ENCODE measurements around the gene POP4.

DNA sequence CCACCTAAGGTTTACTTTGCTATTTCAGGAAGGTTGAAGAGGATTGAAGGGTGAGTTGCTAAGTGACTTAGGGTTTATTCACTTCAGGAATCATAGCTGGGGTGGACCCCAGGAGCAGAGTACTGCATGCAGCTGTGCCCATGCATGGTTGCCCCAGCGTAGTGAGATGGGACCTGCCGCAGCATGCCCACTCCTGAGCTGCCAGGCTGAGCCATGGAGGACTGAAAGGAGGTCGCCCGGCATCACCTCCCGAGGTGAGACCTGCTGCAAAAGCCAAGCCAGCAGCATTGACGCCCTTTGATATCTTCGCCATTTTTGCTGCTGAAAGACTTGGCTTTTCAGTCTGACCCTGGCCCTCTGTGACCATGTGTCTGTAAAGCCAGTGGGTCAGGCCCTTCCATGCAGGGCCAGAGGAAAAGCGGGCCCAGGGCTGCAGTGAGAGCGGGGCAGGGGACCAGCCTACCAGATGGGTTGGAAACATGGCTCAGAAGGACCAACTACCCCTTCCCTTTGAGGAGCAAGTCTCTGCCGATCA lies 9.9 kb downstream of the POP4 start:
- no peak for TF ChIP-seq CTCF (IDR thresholded peaks at IDR 0.05)
- TF ChIP-seq POLR2A (IDR thresholded peaks at IDR 0.05), result no peak
- no peak for TF ChIP-seq POLR2AphosphoS5 (IDR thresholded peaks at IDR 0.05)
- no peak for TF ChIP-seq EP300 (IDR thresholded peaks at IDR 0.05)

Data from stomach (tissue), 4 donors.